ENCODE results near the gene RBFOX2.
A peak's percentile ranks its signal among the peaks of the same experiment; 100 is the strongest.

RBFOX2 gene

GRCh38 chr22:35928285-35928798, 100.3 kb downstream of the RBFOX2 start:
- no peak for DNase-seq (ENCODE audit: low spot score)

- DNase-seq (ENCODE audit: low spot score): no peak
Measured at GRCh38 chr22:35923026-35923425, 105.6 kb downstream of the RBFOX2 start.

- DNase-seq (ENCODE audit: low spot score): no peak
Measured at GRCh38 chr22:35921777-35922176, 106.8 kb downstream of the RBFOX2 start.

- DNase-seq (ENCODE audit: low spot score): no peak
Measured at GRCh38 chr22:35921044-35921443, 107.6 kb downstream of the RBFOX2 start.

GRCh38 chr22:35919002-35919542, 109.6 kb downstream of the RBFOX2 start:
- no peak for DNase-seq (ENCODE audit: low spot score)

- DNase-seq (ENCODE audit: low spot score): no peak
Measured at GRCh38 chr22:35918456-35918855, 110.2 kb downstream of the RBFOX2 start.

- no peak for DNase-seq (ENCODE audit: low spot score)
Measured at GRCh38 chr22:35917651-35918050, 111.0 kb downstream of the RBFOX2 start.

GRCh38 chr22:35915477-35916013, 113.1 kb downstream of the RBFOX2 start:
- no peak for DNase-seq (ENCODE audit: low spot score)

- DNase-seq (ENCODE audit: low spot score): peak; percentile 45
Measured at GRCh38 chr22:35914665-35915476, 113.8 kb downstream of the RBFOX2 start.

GRCh38 chr22:35914357-35914664, 114.3 kb downstream of the RBFOX2 start:
- no peak for DNase-seq (ENCODE audit: low spot score)

GRCh38 chr22:35913925-35914324, 114.7 kb downstream of the RBFOX2 start:
- DNase-seq (ENCODE audit: low spot score): no peak

- no peak for DNase-seq (ENCODE audit: low spot score)
Measured at GRCh38 chr22:35912658-35913057, 116.0 kb downstream of the RBFOX2 start.

- no peak for DNase-seq (ENCODE audit: low spot score)
Measured at GRCh38 chr22:35911877-35912276, 116.7 kb downstream of the RBFOX2 start.

GRCh38 chr22:35910926-35911325, 117.7 kb downstream of the RBFOX2 start:
- no peak for DNase-seq (ENCODE audit: low spot score)

GRCh38 chr22:35910003-35910769, 118.4 kb downstream of the RBFOX2 start:
- DNase-seq (ENCODE audit: low spot score): no peak

- DNase-seq (ENCODE audit: low spot score): no peak
Measured at GRCh38 chr22:35905894-35906293, 122.7 kb downstream of the RBFOX2 start.

GRCh38 chr22:35904752-35905151, 123.9 kb downstream of the RBFOX2 start:
- no peak for DNase-seq (ENCODE audit: low spot score)

- no peak for DNase-seq (ENCODE audit: low spot score)
Measured at GRCh38 chr22:35904336-35904692, 124.3 kb downstream of the RBFOX2 start.

GRCh38 chr22:35903571-35904335, 124.9 kb downstream of the RBFOX2 start:
- no peak for DNase-seq (ENCODE audit: low spot score)

- DNase-seq (ENCODE audit: low spot score): no peak
Measured at GRCh38 chr22:35900483-35901168, 128.0 kb downstream of the RBFOX2 start.

- no peak for DNase-seq (ENCODE audit: low spot score)
Measured at GRCh38 chr22:35899736-35900135, 128.9 kb downstream of the RBFOX2 start.

Data from HuH-7.5 (cell line).